Measurements from ENCODE around the gene FANCC.

The FANCC gene

DNA sequence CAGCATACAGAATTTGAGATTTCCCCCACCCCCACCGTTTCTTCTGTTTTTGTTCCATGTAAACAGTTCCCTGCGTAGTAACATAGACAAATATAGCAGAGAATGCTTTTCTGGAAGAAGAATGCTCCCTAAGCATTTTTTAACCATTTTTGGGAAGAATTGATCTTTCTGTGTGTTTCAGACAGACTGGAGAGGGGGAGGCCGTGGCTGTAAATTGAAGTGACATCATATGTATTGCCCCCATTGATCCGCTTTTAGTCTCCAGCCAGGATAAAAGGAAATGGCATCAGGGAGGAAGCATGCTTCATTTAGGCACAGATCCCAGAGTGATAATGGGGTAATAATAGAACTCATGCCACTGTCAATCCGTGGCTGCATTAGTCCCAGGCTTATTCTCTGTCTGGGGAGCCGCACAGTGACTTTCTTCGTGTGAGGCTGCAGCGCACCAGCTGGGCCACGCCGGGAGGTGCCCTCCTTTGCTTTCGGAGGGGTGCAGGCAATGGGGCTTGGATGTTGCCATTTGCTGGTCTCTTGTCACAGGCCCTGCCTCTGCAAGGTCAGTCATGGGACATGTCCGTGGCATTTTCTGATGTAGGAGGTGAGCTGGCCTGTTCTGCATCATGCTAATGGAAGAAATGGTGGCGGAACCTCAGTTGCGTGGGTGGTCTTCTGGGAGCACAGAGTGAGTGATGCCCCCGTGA, 261.5 kb downstream of the FANCC start:
- Histone ChIP-seq H3K4me3 (ENCODE audit: low read depth in 1 of 2, low read length in 2 of 2) (peak overlapping the region; percentile 31 to 50), H3K36me3 (ENCODE audit: control insufficient read depth in 1 of 2, insufficient read depth in 2 of 2, low read length in 2 of 2) (peaks cover 0 to 5% of the 10 kb centered on the region in 2 donors), H3K4me1 (ENCODE audit: control insufficient read depth in 1 of 2, insufficient read depth in 2 of 2, low read length in 2 of 2) (peaks cover 18 to 87% of the 10 kb centered on the region in 2 donors), H3K9me3 (ENCODE audit: control insufficient read depth in 1 of 2, low read length in 2 of 2) (no peaks in the 10 kb centered on the region), H3K27ac (ENCODE audit: low read length) (peak overlapping the region; percentile 82), H3K27me3 (ENCODE audit: low read depth, low read length) (no peaks in the 10 kb centered on the region)

DNA sequence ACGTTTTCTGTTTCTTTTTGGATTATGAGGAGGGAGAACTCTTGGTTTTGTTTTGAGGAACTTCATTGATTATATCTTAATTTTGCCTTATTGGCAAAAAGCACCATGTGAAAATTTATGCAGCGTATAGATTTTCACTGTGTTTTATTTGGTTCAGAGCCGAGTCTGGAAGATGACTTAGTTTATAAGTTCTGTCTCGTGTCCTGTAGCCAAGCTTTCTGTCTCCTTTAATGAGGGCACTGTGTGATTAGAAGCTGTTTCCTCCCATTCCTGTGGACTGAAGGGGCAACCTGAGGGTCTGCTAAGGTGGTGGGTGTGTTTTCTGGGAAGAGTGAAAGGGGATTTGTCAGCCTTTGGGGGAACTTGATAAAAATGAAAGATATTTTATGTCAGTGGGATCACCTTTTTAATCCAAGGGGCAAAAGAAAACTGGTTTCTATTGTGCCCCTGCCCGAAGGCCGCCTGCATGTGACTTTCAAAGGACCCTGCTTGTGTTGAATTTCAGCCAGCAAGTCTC, 262.1 kb downstream of the FANCC start:
- no peaks in the 10 kb centered on the region for H3K36me3 ChIP-seq (ENCODE audit: control insufficient read depth in 1 of 2, insufficient read depth in 2 of 2, low read length in 2 of 2)
- no peaks in the 10 kb centered on the region for H3K9me3 ChIP-seq (ENCODE audit: control insufficient read depth in 1 of 2, low read length in 2 of 2)
- H3K27ac ChIP-seq (ENCODE audit: low read length), result peak overlapping the region; percentile 82
- no peaks in the 10 kb centered on the region for H3K27me3 ChIP-seq (ENCODE audit: low read depth, low read length)
- peaks cover 14 to 87% of the 10 kb centered on the region in 2 donors for H3K4me1 ChIP-seq (ENCODE audit: control insufficient read depth in 1 of 2, insufficient read depth in 2 of 2, low read length in 2 of 2)
- H3K4me3 ChIP-seq (ENCODE audit: low read depth in 1 of 2, low read length in 2 of 2), result peak overlapping the region; percentile 31 to 50

DNA sequence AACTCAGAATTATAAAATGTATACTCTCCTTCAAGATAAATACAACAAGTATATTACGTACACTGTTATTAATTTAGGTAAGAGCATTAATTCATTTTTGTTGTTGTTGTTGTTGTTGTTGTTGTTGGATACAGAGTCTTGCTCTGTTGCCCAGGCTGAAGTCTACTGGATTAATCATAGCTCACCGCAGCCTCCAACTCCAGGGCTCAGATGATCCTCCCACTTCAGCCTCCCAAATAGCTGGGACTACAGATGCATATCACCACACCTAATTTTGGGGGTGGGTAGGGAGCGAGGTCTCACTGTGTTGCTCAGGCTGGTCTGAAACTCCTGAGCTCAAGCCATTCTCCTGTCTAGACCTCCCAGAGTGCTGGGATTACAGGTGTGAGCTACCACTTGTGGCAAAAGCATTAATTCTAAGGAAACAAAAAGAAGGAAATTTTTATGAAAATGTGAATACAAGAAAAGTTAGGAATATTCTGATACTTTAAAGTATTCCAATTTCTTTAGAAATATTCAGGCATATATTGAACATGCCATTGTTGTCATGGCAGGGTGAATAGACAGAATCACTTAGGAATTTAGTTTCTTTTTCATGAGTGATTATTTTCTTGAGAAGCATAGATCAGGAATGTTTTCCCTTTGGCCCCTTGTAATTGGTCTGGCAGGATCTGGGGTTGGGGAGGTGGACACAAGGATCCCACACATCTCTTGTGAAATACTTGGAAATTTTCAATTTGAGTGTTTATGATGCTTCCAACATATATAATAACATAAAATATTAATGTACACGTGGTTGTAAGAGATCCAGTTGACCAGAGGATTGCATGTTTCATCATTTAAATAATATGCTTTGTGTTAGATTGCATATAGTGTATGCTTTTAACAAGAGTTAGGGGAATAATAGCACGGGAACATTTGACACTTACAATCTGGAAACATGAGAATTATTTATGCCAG, 263.6 kb downstream of the FANCC start:
- H3K4me1 ChIP-seq (ENCODE audit: control insufficient read depth in 1 of 2, insufficient read depth in 2 of 2, low read length in 2 of 2), result peaks cover 14 to 79% of the 10 kb centered on the region in 2 donors
- H3K27ac ChIP-seq (ENCODE audit: low read length), result no peak overlapping the region
- H3K27me3 ChIP-seq (ENCODE audit: low read depth, low read length), result no peaks in the 10 kb centered on the region
- H3K4me3 ChIP-seq (ENCODE audit: low read depth in 1 of 2, low read length in 2 of 2), result no peak overlapping the region
- H3K36me3 ChIP-seq (ENCODE audit: control insufficient read depth in 1 of 2, insufficient read depth in 2 of 2, low read length in 2 of 2), result no peaks in the 10 kb centered on the region
- H3K9me3 ChIP-seq (ENCODE audit: control insufficient read depth in 1 of 2, low read length in 2 of 2), result no peaks in the 10 kb centered on the region

DNA sequence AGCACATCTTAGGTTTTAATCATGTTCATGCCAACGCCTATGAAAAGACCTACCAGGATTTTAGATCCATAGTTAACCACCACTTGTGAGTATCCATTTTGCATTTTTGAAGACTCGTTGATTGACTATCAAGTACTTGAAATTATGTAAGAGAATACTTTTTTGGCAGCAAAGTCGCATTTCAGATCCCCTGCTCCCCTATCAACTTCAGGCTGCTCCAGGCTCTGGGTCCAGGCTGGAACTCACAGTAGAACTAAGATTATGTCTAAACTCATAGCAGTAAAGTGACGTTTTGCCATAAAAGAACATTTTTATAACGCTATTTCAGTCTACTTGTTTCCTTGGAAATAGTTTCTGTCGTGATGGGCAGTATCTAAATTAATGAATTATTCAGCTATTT, 267.7 kb downstream of the FANCC start:
- Histone ChIP-seq H3K4me3 (ENCODE audit: low read depth in 1 of 2, low read length in 2 of 2) (peak overlapping the region; percentile 55 to 75), H3K27ac (ENCODE audit: low read length) (peak overlapping the region; percentile 54), H3K36me3 (ENCODE audit: control insufficient read depth in 1 of 2, insufficient read depth in 2 of 2, low read length in 2 of 2) (no peaks in the 10 kb centered on the region), H3K9me3 (ENCODE audit: control insufficient read depth in 1 of 2, low read length in 2 of 2) (no peaks in the 10 kb centered on the region), H3K4me1 (ENCODE audit: control insufficient read depth in 1 of 2, insufficient read depth in 2 of 2, low read length in 2 of 2) (peaks cover 0 to 60% of the 10 kb centered on the region in 2 donors), H3K27me3 (ENCODE audit: low read depth, low read length) (no peaks in the 10 kb centered on the region)
